ENCODE measurements around the gene MTSS2.

MTSS2 gene

DNA sequence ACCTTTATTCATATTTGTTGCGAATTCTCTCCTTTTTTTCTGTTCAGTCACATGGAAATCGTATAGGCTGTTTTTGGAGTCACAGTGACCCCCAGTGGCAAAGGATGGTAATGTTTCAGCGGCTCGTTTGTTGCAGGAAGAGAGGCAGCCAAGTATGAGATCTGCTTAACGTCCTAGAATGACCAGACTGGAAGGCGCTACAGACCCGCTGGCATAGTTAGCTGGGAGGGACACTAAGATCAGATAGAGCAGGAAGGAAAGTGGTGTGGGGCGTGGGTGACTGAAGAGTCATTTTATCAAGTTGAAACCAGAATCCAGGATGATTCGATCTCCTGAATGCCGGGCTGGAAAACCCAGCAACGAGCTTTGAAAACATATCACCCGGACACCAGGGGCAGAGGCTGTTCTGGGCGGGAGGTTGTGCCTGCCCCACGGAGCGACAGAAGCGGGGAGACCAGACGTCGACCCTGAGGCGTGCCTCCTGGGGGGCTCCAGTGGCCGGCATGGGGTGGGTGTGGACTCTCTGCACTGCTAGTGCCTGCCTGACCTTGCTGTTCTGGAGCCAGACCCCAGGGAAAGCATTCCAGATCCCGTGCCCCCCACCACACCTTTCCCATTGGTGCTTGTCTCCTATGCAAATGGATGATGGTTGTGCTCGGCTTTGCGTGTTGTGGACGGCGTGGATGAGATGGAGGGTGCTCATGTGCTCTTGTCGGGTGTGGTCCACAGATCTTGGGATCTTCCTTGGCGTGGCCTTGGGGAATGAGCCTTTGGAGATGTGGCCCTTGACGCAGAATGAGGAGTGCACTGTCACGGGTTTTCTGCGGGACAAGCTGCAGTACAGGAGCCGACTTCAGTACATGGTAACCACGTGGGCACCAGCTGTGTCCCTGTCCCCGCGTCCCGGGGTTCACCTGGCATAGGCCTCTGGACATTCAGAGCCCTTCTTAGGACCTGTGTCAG lies 31.8 kb downstream of the MTSS2 start (continued):
- TF ChIP-seq SCRT1 (tag by site-specific recombination; IDR thresholded peaks at IDR 0.05; ENCODE audit: borderline replicate concordance): no peak
- peak; percentile 82 for TF ChIP-seq ZNF660 (tag by site-specific recombination; IDR thresholded peaks at IDR 0.05)
- peak; percentile 83 for TF ChIP-seq ZBTB17 (tag by site-specific recombination; IDR thresholded peaks at IDR 0.05)
- TF ChIP-seq ZNF37A (tag by site-specific recombination; IDR thresholded peaks at IDR 0.05): no peak
- TF ChIP-seq ZNF664 (tag by site-specific recombination; IDR thresholded peaks at IDR 0.05): no peak
- TF ChIP-seq PRDM1 (tag by site-specific recombination; IDR thresholded peaks at IDR 0.05): no peak
- TF ChIP-seq, protein P1, sequence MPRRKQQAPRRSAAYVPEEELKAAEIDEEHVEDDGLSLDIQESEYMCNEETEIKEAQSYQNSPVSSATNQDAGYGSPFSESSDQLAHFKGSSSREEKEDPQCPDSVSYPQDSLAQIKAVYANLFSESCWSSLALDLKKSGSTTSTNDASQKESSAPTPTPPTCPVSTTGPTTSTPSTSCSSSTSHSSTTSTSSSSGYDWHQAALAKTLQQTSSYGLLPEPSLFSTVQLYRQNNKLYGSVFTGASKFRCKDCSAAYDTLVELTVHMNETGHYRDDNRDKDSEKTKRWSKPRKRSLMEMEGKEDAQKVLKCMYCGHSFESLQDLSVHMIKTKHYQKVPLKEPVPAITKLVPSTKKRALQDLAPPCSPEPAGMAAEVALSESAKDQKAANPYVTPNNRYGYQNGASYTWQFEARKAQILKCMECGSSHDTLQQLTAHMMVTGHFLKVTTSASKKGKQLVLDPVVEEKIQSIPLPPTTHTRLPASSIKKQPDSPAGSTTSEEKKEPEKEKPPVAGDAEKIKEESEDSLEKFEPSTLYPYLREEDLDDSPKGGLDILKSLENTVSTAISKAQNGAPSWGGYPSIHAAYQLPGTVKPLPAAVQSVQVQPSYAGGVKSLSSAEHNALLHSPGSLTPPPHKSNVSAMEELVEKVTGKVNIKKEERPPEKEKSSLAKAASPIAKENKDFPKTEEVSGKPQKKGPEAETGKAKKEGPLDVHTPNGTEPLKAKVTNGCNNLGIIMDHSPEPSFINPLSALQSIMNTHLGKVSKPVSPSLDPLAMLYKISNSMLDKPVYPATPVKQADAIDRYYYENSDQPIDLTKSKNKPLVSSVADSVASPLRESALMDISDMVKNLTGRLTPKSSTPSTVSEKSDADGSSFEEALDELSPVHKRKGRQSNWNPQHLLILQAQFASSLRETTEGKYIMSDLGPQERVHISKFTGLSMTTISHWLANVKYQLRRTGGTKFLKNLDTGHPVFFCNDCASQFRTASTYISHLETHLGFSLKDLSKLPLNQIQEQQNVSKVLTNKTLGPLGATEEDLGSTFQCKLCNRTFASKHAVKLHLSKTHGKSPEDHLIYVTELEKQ (tag by site-specific recombination; IDR thresholded peaks at IDR 0.05; ENCODE audit: borderline replicate concordance): no peak
- no peak for TF ChIP-seq ZNF350 (tag by site-specific recombination; IDR thresholded peaks at IDR 0.05)
- no peak for TF ChIP-seq REPIN1 (tag by site-specific recombination; IDR thresholded peaks at IDR 0.05; ENCODE audit: low read depth)
- no peak for TF ChIP-seq ZNF701 (tag by site-specific recombination; IDR thresholded peaks at IDR 0.05)
- TF ChIP-seq ZNF404 (tag by site-specific recombination; IDR thresholded peaks at IDR 0.05): no peak
- TF ChIP-seq, protein P2, sequence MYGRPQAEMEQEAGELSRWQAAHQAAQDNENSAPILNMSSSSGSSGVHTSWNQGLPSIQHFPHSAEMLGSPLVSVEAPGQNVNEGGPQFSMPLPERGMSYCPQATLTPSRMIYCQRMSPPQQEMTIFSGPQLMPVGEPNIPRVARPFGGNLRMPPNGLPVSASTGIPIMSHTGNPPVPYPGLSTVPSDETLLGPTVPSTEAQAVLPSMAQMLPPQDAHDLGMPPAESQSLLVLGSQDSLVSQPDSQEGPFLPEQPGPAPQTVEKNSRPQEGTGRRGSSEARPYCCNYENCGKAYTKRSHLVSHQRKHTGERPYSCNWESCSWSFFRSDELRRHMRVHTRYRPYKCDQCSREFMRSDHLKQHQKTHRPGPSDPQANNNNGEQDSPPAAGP (tag by site-specific recombination; IDR thresholded peaks at IDR 0.05): no peak
- no peak for TF ChIP-seq ZNF174 (tag by site-specific recombination; IDR thresholded peaks at IDR 0.05)
- TF ChIP-seq ZNF76 (tag by site-specific recombination; IDR thresholded peaks at IDR 0.05; ENCODE audit: borderline replicate concordance, low read depth): no peak
- TF ChIP-seq OVOL3 (tag by site-specific recombination; IDR thresholded peaks at IDR 0.05): no peak
- TF ChIP-seq, protein P3, sequence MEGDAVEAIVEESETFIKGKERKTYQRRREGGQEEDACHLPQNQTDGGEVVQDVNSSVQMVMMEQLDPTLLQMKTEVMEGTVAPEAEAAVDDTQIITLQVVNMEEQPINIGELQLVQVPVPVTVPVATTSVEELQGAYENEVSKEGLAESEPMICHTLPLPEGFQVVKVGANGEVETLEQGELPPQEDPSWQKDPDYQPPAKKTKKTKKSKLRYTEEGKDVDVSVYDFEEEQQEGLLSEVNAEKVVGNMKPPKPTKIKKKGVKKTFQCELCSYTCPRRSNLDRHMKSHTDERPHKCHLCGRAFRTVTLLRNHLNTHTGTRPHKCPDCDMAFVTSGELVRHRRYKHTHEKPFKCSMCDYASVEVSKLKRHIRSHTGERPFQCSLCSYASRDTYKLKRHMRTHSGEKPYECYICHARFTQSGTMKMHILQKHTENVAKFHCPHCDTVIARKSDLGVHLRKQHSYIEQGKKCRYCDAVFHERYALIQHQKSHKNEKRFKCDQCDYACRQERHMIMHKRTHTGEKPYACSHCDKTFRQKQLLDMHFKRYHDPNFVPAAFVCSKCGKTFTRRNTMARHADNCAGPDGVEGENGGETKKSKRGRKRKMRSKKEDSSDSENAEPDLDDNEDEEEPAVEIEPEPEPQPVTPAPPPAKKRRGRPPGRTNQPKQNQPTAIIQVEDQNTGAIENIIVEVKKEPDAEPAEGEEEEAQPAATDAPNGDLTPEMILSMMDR (tag by site-specific recombination; IDR thresholded peaks at IDR 0.05): peak; percentile 93
- TF ChIP-seq, protein P4, sequence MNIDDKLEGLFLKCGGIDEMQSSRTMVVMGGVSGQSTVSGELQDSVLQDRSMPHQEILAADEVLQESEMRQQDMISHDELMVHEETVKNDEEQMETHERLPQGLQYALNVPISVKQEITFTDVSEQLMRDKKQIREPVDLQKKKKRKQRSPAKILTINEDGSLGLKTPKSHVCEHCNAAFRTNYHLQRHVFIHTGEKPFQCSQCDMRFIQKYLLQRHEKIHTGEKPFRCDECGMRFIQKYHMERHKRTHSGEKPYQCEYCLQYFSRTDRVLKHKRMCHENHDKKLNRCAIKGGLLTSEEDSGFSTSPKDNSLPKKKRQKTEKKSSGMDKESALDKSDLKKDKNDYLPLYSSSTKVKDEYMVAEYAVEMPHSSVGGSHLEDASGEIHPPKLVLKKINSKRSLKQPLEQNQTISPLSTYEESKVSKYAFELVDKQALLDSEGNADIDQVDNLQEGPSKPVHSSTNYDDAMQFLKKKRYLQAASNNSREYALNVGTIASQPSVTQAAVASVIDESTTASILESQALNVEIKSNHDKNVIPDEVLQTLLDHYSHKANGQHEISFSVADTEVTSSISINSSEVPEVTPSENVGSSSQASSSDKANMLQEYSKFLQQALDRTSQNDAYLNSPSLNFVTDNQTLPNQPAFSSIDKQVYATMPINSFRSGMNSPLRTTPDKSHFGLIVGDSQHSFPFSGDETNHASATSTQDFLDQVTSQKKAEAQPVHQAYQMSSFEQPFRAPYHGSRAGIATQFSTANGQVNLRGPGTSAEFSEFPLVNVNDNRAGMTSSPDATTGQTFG (tag by site-specific recombination; IDR thresholded peaks at IDR 0.05; ENCODE audit: borderline replicate concordance): no peak
- peak; percentile 96 for TF ChIP-seq ZNF654 (tag by site-specific recombination; IDR thresholded peaks at IDR 0.05; ENCODE audit: low read depth)
- TF ChIP-seq GLIS1 (tag by site-specific recombination; IDR thresholded peaks at IDR 0.05): peak; percentile 24
- TF ChIP-seq ZBTB21 (tag by site-specific recombination; IDR thresholded peaks at IDR 0.05): no peak
- TF ChIP-seq, protein P5, sequence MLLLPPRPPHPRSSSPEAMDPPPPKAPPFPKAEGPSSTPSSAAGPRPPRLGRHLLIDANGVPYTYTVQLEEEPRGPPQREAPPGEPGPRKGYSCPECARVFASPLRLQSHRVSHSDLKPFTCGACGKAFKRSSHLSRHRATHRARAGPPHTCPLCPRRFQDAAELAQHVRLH (tag by site-specific recombination; IDR thresholded peaks at IDR 0.05): no peak; the same call in 1 of the 2 replicates
- TF ChIP-seq ZNF223 (tag by site-specific recombination; IDR thresholded peaks at IDR 0.05): no peak
- TF ChIP-seq, protein P6, sequence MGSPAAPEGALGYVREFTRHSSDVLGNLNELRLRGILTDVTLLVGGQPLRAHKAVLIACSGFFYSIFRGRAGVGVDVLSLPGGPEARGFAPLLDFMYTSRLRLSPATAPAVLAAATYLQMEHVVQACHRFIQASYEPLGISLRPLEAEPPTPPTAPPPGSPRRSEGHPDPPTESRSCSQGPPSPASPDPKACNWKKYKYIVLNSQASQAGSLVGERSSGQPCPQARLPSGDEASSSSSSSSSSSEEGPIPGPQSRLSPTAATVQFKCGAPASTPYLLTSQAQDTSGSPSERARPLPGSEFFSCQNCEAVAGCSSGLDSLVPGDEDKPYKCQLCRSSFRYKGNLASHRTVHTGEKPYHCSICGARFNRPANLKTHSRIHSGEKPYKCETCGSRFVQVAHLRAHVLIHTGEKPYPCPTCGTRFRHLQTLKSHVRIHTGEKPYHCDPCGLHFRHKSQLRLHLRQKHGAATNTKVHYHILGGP (tag by site-specific recombination; IDR thresholded peaks at IDR 0.05): no peak
- TF ChIP-seq ZNF571 (tag by site-specific recombination; IDR thresholded peaks at IDR 0.05): no peak
- TF ChIP-seq OSR2 (tag by site-specific recombination; IDR thresholded peaks at IDR 0.05): no peak
- no peak for TF ChIP-seq BCL11B (tag by site-specific recombination; IDR thresholded peaks at IDR 0.05; ENCODE audit: low read depth)
- no peak for TF ChIP-seq ZBTB8A (tag by site-specific recombination; IDR thresholded peaks at IDR 0.05)
- no peak for TF ChIP-seq SETDB1 (IDR thresholded peaks at IDR 0.05; ENCODE audit: insufficient read length, low read length)
- TF ChIP-seq YY1 (tag by site-specific recombination; IDR thresholded peaks at IDR 0.05): no peak
- no peak for TF ChIP-seq ZNF561 (tag by site-specific recombination; IDR thresholded peaks at IDR 0.05; ENCODE audit: borderline replicate concordance)
